Measurements from ENCODE around the gene MLLT1. TPM values are rescaled to one million over a fixed set of nuclear protein-coding genes. Genes with fewer than 3 reads are reported as not detected.

The MLLT1 gene
- total RNA-seq, 1 donor from 2014 or later: 65.8 TPM

DNA sequence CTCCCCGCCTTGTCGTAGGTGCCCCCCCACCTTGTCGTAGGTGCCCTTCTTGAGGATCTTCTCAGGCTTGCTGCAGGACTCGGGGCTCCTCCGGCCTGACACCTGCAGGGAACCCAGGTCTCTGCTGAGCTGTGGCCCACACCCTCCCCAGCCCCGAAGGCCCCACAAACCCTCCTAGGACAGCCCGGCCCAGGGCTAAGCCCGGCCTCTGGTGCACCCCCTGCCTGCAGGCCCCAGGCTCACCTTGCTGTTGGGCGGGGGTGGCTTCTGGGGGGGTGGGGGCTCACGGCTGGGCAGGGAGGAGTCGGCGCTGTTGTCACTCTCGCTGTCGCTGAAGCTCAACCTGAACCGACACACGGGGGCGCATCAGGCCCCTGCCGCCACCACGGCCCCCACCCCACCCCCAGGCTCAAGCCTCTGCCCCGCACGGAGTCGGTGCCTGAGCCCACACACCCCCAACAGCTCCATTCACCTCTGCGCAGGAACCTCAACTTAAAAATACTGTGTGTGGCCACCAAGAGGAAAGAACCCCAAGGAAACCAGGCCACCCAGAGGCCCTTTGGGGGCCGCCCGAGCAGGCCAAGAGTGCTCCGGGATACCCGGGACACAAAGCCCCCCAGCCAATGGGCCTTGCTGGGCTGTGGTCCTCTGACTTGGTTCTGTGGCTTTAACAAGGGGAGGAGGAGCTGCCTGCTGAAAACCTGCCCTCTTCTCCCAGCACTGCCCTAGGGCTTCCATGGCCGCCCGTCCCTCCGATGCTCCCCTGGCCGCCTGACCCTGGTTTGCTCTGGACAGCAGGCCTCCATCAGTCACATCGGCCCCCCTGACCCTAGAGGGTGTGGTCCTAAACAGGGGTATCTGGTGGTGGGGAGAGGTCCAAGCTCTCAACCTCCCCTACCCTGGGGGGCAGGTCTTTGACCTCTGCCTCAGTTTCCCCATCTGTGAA lies 65.8 kb downstream of the MLLT1 start:
- peak; percentile 81 for DNase-seq (ENCODE audit: extremely low spot score, unreplicated experiment)
- H3K4me1 Mint-ChIP-seq (ENCODE audit: unreplicated experiment): peaks cover 7% of the 10 kb centered on the region
- no peaks in the 10 kb centered on the region for H3K27me3 Mint-ChIP-seq (ENCODE audit: unreplicated experiment)
- H3K9me3 Mint-ChIP-seq (ENCODE audit: unreplicated experiment): no peaks in the 10 kb centered on the region
- H3K36me3 Mint-ChIP-seq (ENCODE audit: unreplicated experiment): peaks cover 10% of the 10 kb centered on the region
- H3K27ac Mint-ChIP-seq (ENCODE audit: unreplicated experiment): no peak overlapping the region
- H3K4me3 Mint-ChIP-seq (ENCODE audit: unreplicated experiment): no peak overlapping the region
- TF ChIP-seq, protein P1, sequence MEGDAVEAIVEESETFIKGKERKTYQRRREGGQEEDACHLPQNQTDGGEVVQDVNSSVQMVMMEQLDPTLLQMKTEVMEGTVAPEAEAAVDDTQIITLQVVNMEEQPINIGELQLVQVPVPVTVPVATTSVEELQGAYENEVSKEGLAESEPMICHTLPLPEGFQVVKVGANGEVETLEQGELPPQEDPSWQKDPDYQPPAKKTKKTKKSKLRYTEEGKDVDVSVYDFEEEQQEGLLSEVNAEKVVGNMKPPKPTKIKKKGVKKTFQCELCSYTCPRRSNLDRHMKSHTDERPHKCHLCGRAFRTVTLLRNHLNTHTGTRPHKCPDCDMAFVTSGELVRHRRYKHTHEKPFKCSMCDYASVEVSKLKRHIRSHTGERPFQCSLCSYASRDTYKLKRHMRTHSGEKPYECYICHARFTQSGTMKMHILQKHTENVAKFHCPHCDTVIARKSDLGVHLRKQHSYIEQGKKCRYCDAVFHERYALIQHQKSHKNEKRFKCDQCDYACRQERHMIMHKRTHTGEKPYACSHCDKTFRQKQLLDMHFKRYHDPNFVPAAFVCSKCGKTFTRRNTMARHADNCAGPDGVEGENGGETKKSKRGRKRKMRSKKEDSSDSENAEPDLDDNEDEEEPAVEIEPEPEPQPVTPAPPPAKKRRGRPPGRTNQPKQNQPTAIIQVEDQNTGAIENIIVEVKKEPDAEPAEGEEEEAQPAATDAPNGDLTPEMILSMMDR (IDR thresholded peaks at IDR 0.05): no peak

DNA sequence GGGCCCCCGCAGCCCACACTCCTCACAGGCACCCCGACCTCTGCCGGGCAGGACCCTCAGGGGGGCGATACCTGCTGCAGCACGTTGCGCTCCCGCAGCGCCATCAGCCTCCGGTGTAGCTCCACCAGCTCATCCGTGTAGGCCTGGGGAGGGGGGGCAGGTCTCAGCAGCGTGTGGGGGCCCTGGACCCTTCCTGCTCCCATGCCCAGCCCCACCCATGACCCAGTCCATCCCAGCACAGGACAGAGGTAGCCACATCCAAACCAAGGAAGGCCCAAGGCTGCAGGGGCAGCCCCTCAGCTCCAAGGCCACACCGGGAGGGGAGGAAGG lies 66.5 kb downstream of the MLLT1 start:
- Mint-ChIP-seq H3K4me1 (ENCODE audit: unreplicated experiment) (peaks cover 3% of the 10 kb centered on the region), H3K27ac (ENCODE audit: unreplicated experiment) (no peak overlapping the region), H3K9me3 (ENCODE audit: unreplicated experiment) (no peaks in the 10 kb centered on the region), H3K4me3 (ENCODE audit: unreplicated experiment) (no peak overlapping the region), H3K36me3 (ENCODE audit: unreplicated experiment) (peaks cover 10% of the 10 kb centered on the region), H3K27me3 (ENCODE audit: unreplicated experiment) (no peaks in the 10 kb centered on the region)
- TF ChIP-seq, protein P1 (IDR thresholded peaks at IDR 0.05): no peak
- DNase-seq (ENCODE audit: extremely low spot score, unreplicated experiment): no peak

DNA sequence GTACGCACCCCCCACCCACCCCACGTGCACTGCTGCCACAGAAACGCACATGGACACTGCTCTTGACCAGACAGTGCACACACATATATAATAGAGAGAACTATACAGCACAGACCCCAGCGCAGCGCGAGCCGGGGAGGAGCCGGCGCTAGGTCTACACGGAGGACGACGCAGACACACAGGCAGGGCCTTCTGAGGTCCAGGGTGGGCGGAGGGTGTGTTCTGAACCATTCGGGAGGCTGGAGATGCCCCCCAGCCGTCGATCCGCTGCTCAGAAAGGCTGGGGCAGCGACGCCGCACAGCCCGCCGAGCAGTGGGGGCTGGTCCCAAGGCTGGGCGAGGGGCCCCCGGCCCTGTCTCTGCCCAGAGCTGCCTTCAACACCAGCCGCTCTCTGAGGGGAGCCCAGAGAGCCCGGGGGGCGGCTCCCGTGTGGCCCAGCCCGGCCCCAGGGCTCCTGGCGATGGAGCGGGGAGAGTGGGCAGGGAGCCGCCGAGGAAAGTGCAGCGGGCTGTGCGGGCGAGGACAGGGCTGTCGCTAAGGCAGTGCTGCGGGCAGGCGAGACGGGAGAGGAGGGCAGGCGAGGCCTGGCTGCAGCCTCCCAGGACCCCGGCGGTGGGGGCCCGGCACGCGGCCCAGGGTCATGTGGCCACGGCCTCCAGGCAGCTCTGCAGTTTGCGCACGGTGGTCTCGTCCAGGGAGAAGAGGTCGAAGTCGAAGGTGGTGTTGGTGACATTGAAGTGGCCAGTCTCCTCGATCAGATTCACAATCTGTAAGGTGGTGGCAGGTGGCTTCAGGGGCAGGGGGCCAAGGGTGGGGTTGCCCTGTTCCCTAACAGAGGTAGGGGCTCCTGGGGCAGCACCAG lies 67.1 kb downstream of the MLLT1 start:
- Mint-ChIP-seq H3K4me3 (ENCODE audit: unreplicated experiment) (no peak overlapping the region), H3K9me3 (ENCODE audit: unreplicated experiment) (no peaks in the 10 kb centered on the region), H3K27ac (ENCODE audit: unreplicated experiment) (no peak overlapping the region), H3K36me3 (ENCODE audit: unreplicated experiment) (peaks cover 10% of the 10 kb centered on the region), H3K4me1 (ENCODE audit: unreplicated experiment) (peaks cover 3% of the 10 kb centered on the region), H3K27me3 (ENCODE audit: unreplicated experiment) (no peaks in the 10 kb centered on the region)
- DNase-seq (ENCODE audit: extremely low spot score, unreplicated experiment): no peak
- TF ChIP-seq, protein P1 (IDR thresholded peaks at IDR 0.05): no peak

DNA sequence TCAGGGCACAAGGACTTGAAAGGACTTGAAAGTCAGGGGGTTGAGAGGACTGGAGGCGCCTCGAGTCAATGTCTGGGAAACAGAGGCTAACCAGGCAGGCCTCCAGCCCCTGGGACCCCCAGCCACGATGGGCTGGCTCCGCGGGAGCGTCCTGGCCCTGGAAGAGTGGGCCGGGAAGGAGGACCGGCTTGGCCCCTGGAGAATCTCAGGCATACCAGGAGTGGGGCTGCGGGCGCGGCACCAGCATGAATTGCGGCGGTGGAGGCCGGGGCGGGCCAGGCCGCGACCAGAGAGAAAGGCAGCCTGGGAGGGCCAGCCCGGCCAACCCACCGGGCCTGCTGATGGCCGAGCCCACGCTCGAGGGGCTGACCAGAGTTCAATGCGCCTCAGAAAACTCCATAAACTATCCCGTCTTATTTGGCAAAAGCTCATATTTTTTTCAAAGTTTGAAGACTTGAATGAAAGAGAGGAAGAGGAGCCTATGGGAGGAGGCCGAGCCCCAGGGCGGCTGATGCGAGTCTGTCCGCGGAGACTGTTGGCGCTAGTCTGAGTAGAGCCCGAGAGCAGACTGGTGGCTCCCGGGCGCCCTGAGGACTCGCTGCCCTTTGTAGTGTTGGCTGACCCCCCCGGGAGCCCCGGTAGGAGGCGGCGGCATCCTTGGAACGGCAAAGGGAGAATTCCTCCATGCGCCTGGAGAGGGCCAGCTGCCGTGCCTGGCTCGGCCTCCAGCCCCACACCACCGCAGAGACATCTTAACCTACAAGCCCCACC lies 68.0 kb downstream of the MLLT1 start:
- H3K27me3 Mint-ChIP-seq (ENCODE audit: unreplicated experiment): no peaks in the 10 kb centered on the region
- H3K4me3 Mint-ChIP-seq (ENCODE audit: unreplicated experiment): no peak overlapping the region
- H3K27ac Mint-ChIP-seq (ENCODE audit: unreplicated experiment): no peak overlapping the region

More for the DNA sequence above, 68.0 kb downstream of the MLLT1 start:
- TF ChIP-seq, protein P1 (IDR thresholded peaks at IDR 0.05): no peak
- peaks cover under 1% of the 10 kb centered on the region for H3K4me1 Mint-ChIP-seq (ENCODE audit: unreplicated experiment)
- H3K9me3 Mint-ChIP-seq (ENCODE audit: unreplicated experiment): no peaks in the 10 kb centered on the region
- DNase-seq (ENCODE audit: extremely low spot score, unreplicated experiment): peak; percentile 82
- H3K36me3 Mint-ChIP-seq (ENCODE audit: unreplicated experiment): peaks cover 10% of the 10 kb centered on the region

Measured in osteocyte (in vitro differentiated cells).